Measurements from ENCODE around the gene OTOL1. TPM values are rescaled to one million over a fixed set of nuclear protein-coding genes. Genes with fewer than 3 reads are reported as not detected.

The OTOL1 gene
- total and polyA plus RNA-seq, 5 donors: not detected

DNA sequence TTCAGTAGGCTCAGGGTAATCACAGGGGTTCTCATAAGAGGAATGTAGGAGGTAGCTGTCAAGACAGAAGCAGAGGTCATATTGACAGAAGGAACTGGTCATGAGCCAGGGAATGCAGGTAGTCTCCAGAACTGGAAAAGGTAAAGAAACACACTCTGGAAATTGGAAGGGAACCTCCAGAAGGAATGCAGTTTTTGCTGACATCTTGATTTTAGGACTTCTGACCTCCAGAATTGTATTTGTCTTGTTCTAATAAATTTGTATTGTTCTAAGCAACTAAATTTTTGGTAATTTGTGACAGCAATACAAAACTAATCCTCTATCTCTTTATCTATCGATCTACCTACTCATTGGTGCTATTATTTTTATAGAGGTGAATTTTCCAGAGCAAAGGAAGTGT, 49.2 kb downstream of the OTOL1 start:
- DNase-seq: no peak
- no peak for ATAC-seq
- no peak overlapping the region for H3K4me3 ChIP-seq (ENCODE audit: low read length)
- no peak overlapping the region for H3K27ac ChIP-seq (ENCODE audit: low read length)
- no peaks in the 10 kb centered on the region for H3K27me3 ChIP-seq (ENCODE audit: control insufficient read depth, insufficient read depth)
- H3K9me3 ChIP-seq (ENCODE audit: control insufficient read depth, low read length): no peaks in the 10 kb centered on the region
- H3K4me1 ChIP-seq (ENCODE audit: control insufficient read depth, insufficient read depth, low read length): no peaks in the 10 kb centered on the region
- intact Hi-C loops (cut with DNase I): no loop called here
- 87% methylated on average over 1 of the region's 1 CpG for WGBS

- Histone ChIP-seq H3K4me1 (ENCODE audit: control insufficient read depth, insufficient read depth, low read length) (no peaks in the 10 kb centered on the region), H3K27me3 (ENCODE audit: control insufficient read depth, insufficient read depth) (no peaks in the 10 kb centered on the region), H3K4me3 (ENCODE audit: low read length) (no peak overlapping the region), H3K9me3 (ENCODE audit: control insufficient read depth, low read length) (no peaks in the 10 kb centered on the region), H3K27ac (ENCODE audit: low read length) (no peak overlapping the region)
- intact Hi-C loops (cut with DNase I): no loop called here
- ATAC-seq (no peak), DNase-seq (no peak)
- WGBS: 47% methylated on average over 4 of the region's 4 CpGs
Observed at GRCh38 chr3:161548301-161548700, 51.7 kb downstream of the OTOL1 start.

GRCh38 chr3:161549261-161549660, 52.7 kb downstream of the OTOL1 start:
- no peak overlapping the region for H3K4me3 ChIP-seq (ENCODE audit: low read length)
- H3K27me3 ChIP-seq (ENCODE audit: control insufficient read depth, insufficient read depth): no peaks in the 10 kb centered on the region
- ATAC-seq (no peak), DNase-seq (no peak)
- 75% methylated on average over 1 of the region's 1 CpG for WGBS
- no peaks in the 10 kb centered on the region for H3K9me3 ChIP-seq (ENCODE audit: control insufficient read depth, low read length)
- intact Hi-C loops (cut with DNase I): no loop called here
- H3K27ac ChIP-seq (ENCODE audit: low read length): no peak overlapping the region
- no peaks in the 10 kb centered on the region for H3K4me1 ChIP-seq (ENCODE audit: control insufficient read depth, insufficient read depth, low read length)

GRCh38 chr3:161550491-161551195, 54.0 kb downstream of the OTOL1 start:
- intact Hi-C loops (cut with DNase I): no loop called here
- H3K27ac ChIP-seq (ENCODE audit: low read length): no peak overlapping the region
- no peak overlapping the region for H3K4me3 ChIP-seq (ENCODE audit: low read length)
- no peaks in the 10 kb centered on the region for H3K27me3 ChIP-seq (ENCODE audit: control insufficient read depth, insufficient read depth)
- ATAC-seq (no peak), DNase-seq (no peak)
- H3K9me3 ChIP-seq (ENCODE audit: control insufficient read depth, low read length): no peaks in the 10 kb centered on the region
- 84% methylated on average over 6 of the region's 6 CpGs for WGBS
- no peaks in the 10 kb centered on the region for H3K4me1 ChIP-seq (ENCODE audit: control insufficient read depth, insufficient read depth, low read length)

- Histone ChIP-seq H3K27me3 (ENCODE audit: control insufficient read depth, insufficient read depth) (no peaks in the 10 kb centered on the region), H3K4me3 (ENCODE audit: low read length) (no peak overlapping the region), H3K9me3 (ENCODE audit: control insufficient read depth, low read length) (no peaks in the 10 kb centered on the region), H3K4me1 (ENCODE audit: control insufficient read depth, insufficient read depth, low read length) (no peaks in the 10 kb centered on the region), H3K27ac (ENCODE audit: low read length) (no peak overlapping the region)
- no peak for DNase-seq
- intact Hi-C loops (cut with DNase I): no loop called here
- WGBS: 93% methylated on average over 1 of the region's 1 CpG
- no peak for ATAC-seq
Observed at GRCh38 chr3:161551697-161552096, 55.1 kb downstream of the OTOL1 start.

GRCh38 chr3:161552984-161553560, 56.5 kb downstream of the OTOL1 start:
- Histone ChIP-seq H3K27ac (ENCODE audit: low read length) (no peak overlapping the region), H3K4me1 (ENCODE audit: control insufficient read depth, insufficient read depth, low read length) (no peaks in the 10 kb centered on the region), H3K9me3 (ENCODE audit: control insufficient read depth, low read length) (no peaks in the 10 kb centered on the region), H3K4me3 (ENCODE audit: low read length) (no peak overlapping the region), H3K27me3 (ENCODE audit: control insufficient read depth, insufficient read depth) (no peaks in the 10 kb centered on the region)
- DNase-seq (no peak), ATAC-seq (no peak)
- 67% methylated on average over 6 of the region's 6 CpGs for WGBS
- intact Hi-C loops (cut with DNase I): no loop called here

Other genes with a start within 250 kb of the OTOL1 start
- gene SPTSSB, start 125.3 kb upstream of the OTOL1 start, total RNA-seq: under 1 TPM in 2 of 4 donors, not detected in 2; 0.09 to 0.12 TPM
- 0.45 TPM for gene SPTSSB, start 125.3 kb upstream of the OTOL1 start, polyA plus RNA-seq

Data from right cardiac atrium (tissue), 5 donors.